ENCODE results near the gene DLGAP1.

DLGAP1 gene

GRCh38 chr18:3649135-3649632 lies 805.9 kb downstream of the DLGAP1 start:
- DNase-seq, result no peak

GRCh38 chr18:3648641-3649040 lies 806.5 kb downstream of the DLGAP1 start:
- no peak for DNase-seq

- no peak for DNase-seq
Measured at GRCh38 chr18:3648200-3648599, 806.9 kb downstream of the DLGAP1 start.

- DNase-seq, result no peak
Measured at GRCh38 chr18:3647636-3648035, 807.5 kb downstream of the DLGAP1 start.

GRCh38 chr18:3645384-3646156 lies 809.5 kb downstream of the DLGAP1 start:
- DNase-seq, result peak; percentile 67

- no peak for DNase-seq
Measured at GRCh38 chr18:3634250-3634939, 820.7 kb downstream of the DLGAP1 start.

- DNase-seq, result no peak
Measured at GRCh38 chr18:3631887-3632286, 823.2 kb downstream of the DLGAP1 start.

- no peak for DNase-seq
Measured at GRCh38 chr18:3626929-3627458, 828.1 kb downstream of the DLGAP1 start.

- DNase-seq, result no peak
Measured at GRCh38 chr18:3625742-3626091, 829.4 kb downstream of the DLGAP1 start.

GRCh38 chr18:3624935-3625741 lies 830.0 kb downstream of the DLGAP1 start:
- DNase-seq, result no peak

- DNase-seq, result peak; percentile 29
Measured at GRCh38 chr18:3624546-3624934, 830.6 kb downstream of the DLGAP1 start.

GRCh38 chr18:3623769-3624545 lies 831.1 kb downstream of the DLGAP1 start:
- DNase-seq, result no peak

GRCh38 chr18:3620146-3621119 lies 834.7 kb downstream of the DLGAP1 start:
- DNase-seq, result no peak

- no peak for DNase-seq
Measured at GRCh38 chr18:3619746-3620145, 835.4 kb downstream of the DLGAP1 start.

GRCh38 chr18:3619222-3619621 lies 835.9 kb downstream of the DLGAP1 start:
- DNase-seq, result no peak

GRCh38 chr18:3616744-3617143 lies 838.4 kb downstream of the DLGAP1 start:
- no peak for DNase-seq

- DNase-seq, result no peak
Measured at GRCh38 chr18:3616142-3616541, 839.0 kb downstream of the DLGAP1 start.

GRCh38 chr18:3615374-3615985 lies 839.6 kb downstream of the DLGAP1 start:
- no peak for DNase-seq

- DNase-seq, result no peak
Measured at GRCh38 chr18:3612315-3612714, 842.8 kb downstream of the DLGAP1 start.

GRCh38 chr18:3611313-3612090 lies 843.6 kb downstream of the DLGAP1 start:
- DNase-seq, result no peak

Data from GF-D8 (cell line).